ENCODE measurements around the gene FARP1.

DNA sequence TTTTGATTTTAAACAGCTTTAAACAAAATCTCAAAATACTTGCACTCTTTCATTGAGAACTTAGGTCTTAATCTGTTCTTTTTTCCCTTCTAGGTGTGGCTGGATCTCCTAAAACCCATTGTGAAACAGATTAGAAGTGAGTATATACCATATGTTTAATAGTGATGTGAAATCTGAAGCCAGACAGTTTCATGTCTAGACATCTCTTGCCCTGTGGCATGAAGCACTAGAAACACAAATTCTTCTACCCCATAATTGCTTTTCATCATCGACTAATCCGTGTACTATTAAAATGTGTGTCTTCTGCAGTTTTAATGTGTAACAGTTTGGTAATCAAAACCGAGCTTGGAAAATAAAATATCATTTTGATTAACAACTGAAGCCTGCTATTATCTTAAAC is 222.4 kb downstream of the FARP1 start:
- no peak for TF ChIP-seq ZIC2 (tag by site-specific recombination; IDR thresholded peaks at IDR 0.05)
- TF ChIP-seq, protein P1, sequence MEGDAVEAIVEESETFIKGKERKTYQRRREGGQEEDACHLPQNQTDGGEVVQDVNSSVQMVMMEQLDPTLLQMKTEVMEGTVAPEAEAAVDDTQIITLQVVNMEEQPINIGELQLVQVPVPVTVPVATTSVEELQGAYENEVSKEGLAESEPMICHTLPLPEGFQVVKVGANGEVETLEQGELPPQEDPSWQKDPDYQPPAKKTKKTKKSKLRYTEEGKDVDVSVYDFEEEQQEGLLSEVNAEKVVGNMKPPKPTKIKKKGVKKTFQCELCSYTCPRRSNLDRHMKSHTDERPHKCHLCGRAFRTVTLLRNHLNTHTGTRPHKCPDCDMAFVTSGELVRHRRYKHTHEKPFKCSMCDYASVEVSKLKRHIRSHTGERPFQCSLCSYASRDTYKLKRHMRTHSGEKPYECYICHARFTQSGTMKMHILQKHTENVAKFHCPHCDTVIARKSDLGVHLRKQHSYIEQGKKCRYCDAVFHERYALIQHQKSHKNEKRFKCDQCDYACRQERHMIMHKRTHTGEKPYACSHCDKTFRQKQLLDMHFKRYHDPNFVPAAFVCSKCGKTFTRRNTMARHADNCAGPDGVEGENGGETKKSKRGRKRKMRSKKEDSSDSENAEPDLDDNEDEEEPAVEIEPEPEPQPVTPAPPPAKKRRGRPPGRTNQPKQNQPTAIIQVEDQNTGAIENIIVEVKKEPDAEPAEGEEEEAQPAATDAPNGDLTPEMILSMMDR (tag by site-specific recombination; IDR thresholded peaks at IDR 0.05) = no peak
- no peak for TF ChIP-seq ZNF202 (tag by site-specific recombination; IDR thresholded peaks at IDR 0.05; ENCODE audit: borderline replicate concordance)
- TF ChIP-seq ZNF138 (tag by site-specific recombination; IDR thresholded peaks at IDR 0.05; ENCODE audit: borderline replicate concordance) = no peak
- TF ChIP-seq, protein P2, sequence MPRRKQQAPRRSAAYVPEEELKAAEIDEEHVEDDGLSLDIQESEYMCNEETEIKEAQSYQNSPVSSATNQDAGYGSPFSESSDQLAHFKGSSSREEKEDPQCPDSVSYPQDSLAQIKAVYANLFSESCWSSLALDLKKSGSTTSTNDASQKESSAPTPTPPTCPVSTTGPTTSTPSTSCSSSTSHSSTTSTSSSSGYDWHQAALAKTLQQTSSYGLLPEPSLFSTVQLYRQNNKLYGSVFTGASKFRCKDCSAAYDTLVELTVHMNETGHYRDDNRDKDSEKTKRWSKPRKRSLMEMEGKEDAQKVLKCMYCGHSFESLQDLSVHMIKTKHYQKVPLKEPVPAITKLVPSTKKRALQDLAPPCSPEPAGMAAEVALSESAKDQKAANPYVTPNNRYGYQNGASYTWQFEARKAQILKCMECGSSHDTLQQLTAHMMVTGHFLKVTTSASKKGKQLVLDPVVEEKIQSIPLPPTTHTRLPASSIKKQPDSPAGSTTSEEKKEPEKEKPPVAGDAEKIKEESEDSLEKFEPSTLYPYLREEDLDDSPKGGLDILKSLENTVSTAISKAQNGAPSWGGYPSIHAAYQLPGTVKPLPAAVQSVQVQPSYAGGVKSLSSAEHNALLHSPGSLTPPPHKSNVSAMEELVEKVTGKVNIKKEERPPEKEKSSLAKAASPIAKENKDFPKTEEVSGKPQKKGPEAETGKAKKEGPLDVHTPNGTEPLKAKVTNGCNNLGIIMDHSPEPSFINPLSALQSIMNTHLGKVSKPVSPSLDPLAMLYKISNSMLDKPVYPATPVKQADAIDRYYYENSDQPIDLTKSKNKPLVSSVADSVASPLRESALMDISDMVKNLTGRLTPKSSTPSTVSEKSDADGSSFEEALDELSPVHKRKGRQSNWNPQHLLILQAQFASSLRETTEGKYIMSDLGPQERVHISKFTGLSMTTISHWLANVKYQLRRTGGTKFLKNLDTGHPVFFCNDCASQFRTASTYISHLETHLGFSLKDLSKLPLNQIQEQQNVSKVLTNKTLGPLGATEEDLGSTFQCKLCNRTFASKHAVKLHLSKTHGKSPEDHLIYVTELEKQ (tag by site-specific recombination; IDR thresholded peaks at IDR 0.05; ENCODE audit: borderline replicate concordance) = no peak
- TF ChIP-seq ZNF394 (tag by site-specific recombination; IDR thresholded peaks at IDR 0.05; ENCODE audit: borderline replicate concordance) = no peak
- TF ChIP-seq ZNF747 (tag by site-specific recombination; IDR thresholded peaks at IDR 0.05) = no peak
- no peak for TF ChIP-seq ZNF830 (tag by site-specific recombination; IDR thresholded peaks at IDR 0.05; ENCODE audit: low read depth)
- TF ChIP-seq ZNF792 (tag by site-specific recombination; IDR thresholded peaks at IDR 0.05) = no peak
- TF ChIP-seq REPIN1 (tag by site-specific recombination; IDR thresholded peaks at IDR 0.05; ENCODE audit: low read depth) = no peak
- no peak for TF ChIP-seq ZNF701 (tag by site-specific recombination; IDR thresholded peaks at IDR 0.05)
- no peak for TF ChIP-seq ZSCAN16 (tag by site-specific recombination; IDR thresholded peaks at IDR 0.05)
- TF ChIP-seq ZNF302 (tag by site-specific recombination; IDR thresholded peaks at IDR 0.05; ENCODE audit: low read depth) = no peak
- no peak for TF ChIP-seq ZBTB21 (tag by site-specific recombination; IDR thresholded peaks at IDR 0.05)
